Tibial artery (tissue), 4 donors: ENCODE results near the gene ZBP1.

Experiments
- DNase-seq, 2 donors: peaks; one replicate each; pipeline ENCODE4 v3.0.0-alpha.2; 2019
- H3K27ac ChIP-seq, 2 donors: fragments of 200-600 bp; sonication (generic) in 1 of 2; 1 replicate in 1 of 2; 2 replicates in 1 of 2; pipeline ENCODE4 v1.5.1; 2018 to 2019; ENCODE audit warnings: mild to moderate bottlenecking in 1 of 2
- H3K27me3 ChIP-seq, 2 donors: fragments of 200-600 bp; sonication (generic) in 1 of 2; one replicate each; pipeline versions ENCODE4 v1.5.1 to v1.6.0; 2016 to 2019
- H3K36me3 ChIP-seq, 3 donors: fragments of 200-600 bp; sonication (generic) in 2 of 3; one replicate each; pipeline ENCODE4 v1.5.1; 2016 to 2019; ENCODE audit warnings: mild to moderate bottlenecking in 2 of 3
- H3K4me1 ChIP-seq, 4 donors: fragments of 200-600 bp; sonication (generic) in 2 of 4; 1 replicate in 3 of 4; 2 replicates in 1 of 4; pipeline ENCODE4 v1.5.1; 2016 to 2019
- H3K4me3 ChIP-seq, 2 donors: fragments of 200-600 bp; sonication (generic) in 1 of 2; 1 replicate in 1 of 2; 2 replicates in 1 of 2; pipeline ENCODE4 v1.5.1; 2018 to 2019; ENCODE audit warnings: mild to moderate bottlenecking in 2 of 2
- H3K9me3 ChIP-seq, 3 donors: fragments of 200-600 bp; sonication (generic) in 1 of 3; one replicate each; pipeline ENCODE4 v1.5.1; 2016 to 2019
- CTCF ChIP-seq, 2 experiments: fragments of 200-600 bp in 1 of 2; fragments of 450-650 bp in 1 of 2; IDR thresholded peaks; one replicate each; pipeline ENCODE4 v1.5.1; 2017 to 2019; ENCODE audit warnings: antibody characterized with exemption in 2 of 2, mild to moderate bottlenecking in 1 of 2, moderate library complexity in 1 of 2
- intact Hi-C: fragments of 100-400 bp; cut with DNase I; formaldehyde crosslinking; loops from one replicate; pipeline ENCODE4 v1.15.0; 2023; ENCODE audit warnings: low total_unique reads

Gene ZBP1

GRCh38 chr20:57610261-57610952 is 9.8 kb downstream of the ZBP1 start:
- intact Hi-C loops = no loop called here
- no peaks in the 10 kb centered on the region for H3K4me1 ChIP-seq
- DNase-seq = peak in 1 of 2 donors; percentile 55

GRCh38 chr20:57609842-57610167 is 10.4 kb downstream of the ZBP1 start:
- Histone ChIP-seq H3K36me3 (no peaks in the 10 kb centered on the region), H3K27me3 (peaks cover 0 to 32% of the 10 kb centered on the region in 2 donors), H3K4me1 (no peaks in the 10 kb centered on the region), H3K9me3 (no peaks in the 10 kb centered on the region), H3K27ac (no peak overlapping the region), H3K4me3 (no peak overlapping the region)
- no peak for TF ChIP-seq CTCF (IDR thresholded peaks at IDR 0.05)
- intact Hi-C loops = no loop called here
- no peak for DNase-seq

More at GRCh38 chr20:57610261-57610952, 9.8 kb downstream of the ZBP1 start:
- Histone ChIP-seq H3K9me3 (no peaks in the 10 kb centered on the region), H3K27ac (no peak overlapping the region), H3K36me3 (no peaks in the 10 kb centered on the region), H3K4me3 (no peak overlapping the region), H3K27me3 (peaks cover 0 to 36% of the 10 kb centered on the region in 2 donors)
- TF ChIP-seq CTCF (IDR thresholded peaks at IDR 0.05) = no peak

- intact Hi-C loops = no loop called here
- no peak for DNase-seq
- no peak overlapping the region for H3K4me3 ChIP-seq
- no peak overlapping the region for H3K27ac ChIP-seq
- H3K27me3 ChIP-seq = peaks cover 0 to 27% of the 10 kb centered on the region in 2 donors
- no peak for TF ChIP-seq CTCF (IDR thresholded peaks at IDR 0.05)
- no peaks in the 10 kb centered on the region for H3K36me3 ChIP-seq
- no peaks in the 10 kb centered on the region for H3K4me1 ChIP-seq
- H3K9me3 ChIP-seq = no peaks in the 10 kb centered on the region
Observed at GRCh38 chr20:57609086-57609841, 11.0 kb downstream of the ZBP1 start.

- no peak for TF ChIP-seq CTCF (IDR thresholded peaks at IDR 0.05)
- intact Hi-C loops = no loop called here
- Histone ChIP-seq H3K27me3 (peaks cover 0 to 27% of the 10 kb centered on the region in 2 donors), H3K4me1 (no peaks in the 10 kb centered on the region), H3K27ac (no peak overlapping the region), H3K9me3 (no peaks in the 10 kb centered on the region), H3K4me3 (no peak overlapping the region), H3K36me3 (no peaks in the 10 kb centered on the region)
- no peak for DNase-seq
Observed at GRCh38 chr20:57608516-57608915, 11.7 kb downstream of the ZBP1 start.

GRCh38 chr20:57605878-57606277 is 14.3 kb downstream of the ZBP1 start:
- TF ChIP-seq CTCF (IDR thresholded peaks at IDR 0.05) = no peak
- Histone ChIP-seq H3K36me3 (no peaks in the 10 kb centered on the region), H3K4me1 (no peaks in the 10 kb centered on the region), H3K4me3 (no peak overlapping the region), H3K9me3 (no peaks in the 10 kb centered on the region), H3K27me3 (peaks cover 0 to 23% of the 10 kb centered on the region in 2 donors), H3K27ac (no peak overlapping the region)
- no peak for DNase-seq
- intact Hi-C loops = no loop called here
